Measurements from ENCODE around the gene ARHGAP18.
A peak's percentile ranks its signal among the peaks of the same experiment; 100 is the strongest.

Gene ARHGAP18, protein sequence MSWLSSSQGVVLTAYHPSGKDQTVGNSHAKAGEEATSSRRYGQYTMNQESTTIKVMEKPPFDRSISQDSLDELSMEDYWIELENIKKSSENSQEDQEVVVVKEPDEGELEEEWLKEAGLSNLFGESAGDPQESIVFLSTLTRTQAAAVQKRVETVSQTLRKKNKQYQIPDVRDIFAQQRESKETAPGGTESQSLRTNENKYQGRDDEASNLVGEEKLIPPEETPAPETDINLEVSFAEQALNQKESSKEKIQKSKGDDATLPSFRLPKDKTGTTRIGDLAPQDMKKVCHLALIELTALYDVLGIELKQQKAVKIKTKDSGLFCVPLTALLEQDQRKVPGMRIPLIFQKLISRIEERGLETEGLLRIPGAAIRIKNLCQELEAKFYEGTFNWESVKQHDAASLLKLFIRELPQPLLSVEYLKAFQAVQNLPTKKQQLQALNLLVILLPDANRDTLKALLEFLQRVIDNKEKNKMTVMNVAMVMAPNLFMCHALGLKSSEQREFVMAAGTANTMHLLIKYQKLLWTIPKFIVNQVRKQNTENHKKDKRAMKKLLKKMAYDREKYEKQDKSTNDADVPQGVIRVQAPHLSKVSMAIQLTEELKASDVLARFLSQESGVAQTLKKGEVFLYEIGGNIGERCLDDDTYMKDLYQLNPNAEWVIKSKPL

GRCh38 chr6:129709769-129710449, at the start of gene ARHGAP18:
Gene ARHGAP18, minus strand, starts transcription at chr6:129710177. Its CDS starts 41 bp downstream, at chr6:129710136.
- DNase-seq (ENCODE audit: low read depth) = peak; percentile 55

DNA sequence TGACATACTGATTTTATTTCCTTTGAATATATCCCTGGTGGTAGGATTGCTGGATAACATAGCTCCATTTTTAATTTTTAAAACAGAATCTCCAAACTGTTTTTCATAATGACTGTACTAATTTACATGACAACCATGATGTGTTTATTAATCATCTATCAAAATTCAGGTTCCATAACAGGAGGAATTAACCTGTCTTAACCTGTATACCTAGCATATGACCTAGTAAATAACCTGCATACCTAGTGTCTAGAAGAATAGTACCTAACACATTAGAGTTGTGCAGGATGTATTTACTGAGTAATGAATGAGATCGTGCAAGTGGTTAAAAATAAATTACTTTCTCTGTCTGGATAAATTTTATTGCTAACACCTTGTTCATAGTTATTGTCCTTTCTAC, 45.8 kb upstream of the ARHGAP18 start:
- DNase-seq (ENCODE audit: low read depth) = no peak

DNA sequence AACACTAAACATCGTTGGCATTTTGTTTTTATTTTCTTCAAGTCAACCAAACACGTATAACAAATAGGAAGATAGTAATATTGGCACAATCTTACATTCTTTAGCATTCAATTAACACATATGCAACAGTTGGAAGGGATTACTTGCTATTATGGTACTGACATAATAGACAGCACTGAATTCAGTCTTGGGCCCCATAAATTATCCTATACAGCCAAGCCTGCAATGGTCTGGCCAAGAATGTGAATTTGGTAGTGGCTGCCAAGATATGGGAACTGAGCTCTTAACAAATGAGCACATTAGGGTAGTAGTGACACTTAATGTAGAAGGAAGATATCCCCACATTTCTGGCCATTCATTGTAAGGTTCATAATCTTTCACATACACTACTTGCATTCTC, 44.8 kb upstream of the ARHGAP18 start:
- DNase-seq (ENCODE audit: low read depth) = no peak

DNA sequence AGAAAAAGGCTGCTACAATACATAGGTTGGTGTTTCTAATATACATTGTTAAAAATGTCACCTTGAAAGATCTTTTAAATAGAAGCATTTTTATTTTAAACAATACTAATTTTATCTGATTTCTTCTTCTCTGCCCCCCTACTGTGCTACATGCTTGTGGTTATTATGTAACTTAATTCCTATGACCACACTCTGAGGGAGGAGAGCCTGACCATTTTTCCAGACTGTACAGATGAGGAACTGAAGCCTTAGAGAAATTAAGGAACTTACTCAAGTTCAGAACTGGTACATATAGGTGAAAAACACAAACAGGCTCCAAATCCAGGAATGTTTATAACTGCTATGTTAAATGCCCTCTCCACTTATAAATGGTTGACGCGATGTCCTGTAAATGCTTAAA, 43.4 kb upstream of the ARHGAP18 start:
- no peak for DNase-seq (ENCODE audit: low read depth)

GRCh38 chr6:129751384-129751783, 41.4 kb upstream of the ARHGAP18 start:
- DNase-seq (ENCODE audit: low read depth) = no peak

DNA sequence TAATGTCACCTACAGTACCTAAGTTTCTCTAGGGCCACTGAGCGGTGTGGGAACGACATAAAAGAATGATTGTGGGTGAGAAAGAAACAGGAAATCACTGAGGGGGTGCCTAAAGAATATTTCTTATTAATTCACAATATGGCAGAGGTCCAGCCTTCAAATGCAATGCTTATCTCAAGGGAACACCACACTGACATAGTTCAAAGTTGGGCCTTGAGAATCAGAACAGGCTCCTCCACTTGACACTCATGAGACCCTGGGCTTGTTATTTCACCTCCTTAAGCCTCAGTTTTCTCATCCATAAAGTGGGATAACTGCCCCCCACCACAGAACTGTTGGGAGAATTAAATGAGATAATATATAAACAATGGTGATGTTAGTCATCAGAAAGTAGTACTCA, 40.4 kb upstream of the ARHGAP18 start:
- no peak for DNase-seq (ENCODE audit: low read depth)

GRCh38 chr6:129749749-129750120, 39.8 kb upstream of the ARHGAP18 start:
- DNase-seq (ENCODE audit: low read depth) = no peak

DNA sequence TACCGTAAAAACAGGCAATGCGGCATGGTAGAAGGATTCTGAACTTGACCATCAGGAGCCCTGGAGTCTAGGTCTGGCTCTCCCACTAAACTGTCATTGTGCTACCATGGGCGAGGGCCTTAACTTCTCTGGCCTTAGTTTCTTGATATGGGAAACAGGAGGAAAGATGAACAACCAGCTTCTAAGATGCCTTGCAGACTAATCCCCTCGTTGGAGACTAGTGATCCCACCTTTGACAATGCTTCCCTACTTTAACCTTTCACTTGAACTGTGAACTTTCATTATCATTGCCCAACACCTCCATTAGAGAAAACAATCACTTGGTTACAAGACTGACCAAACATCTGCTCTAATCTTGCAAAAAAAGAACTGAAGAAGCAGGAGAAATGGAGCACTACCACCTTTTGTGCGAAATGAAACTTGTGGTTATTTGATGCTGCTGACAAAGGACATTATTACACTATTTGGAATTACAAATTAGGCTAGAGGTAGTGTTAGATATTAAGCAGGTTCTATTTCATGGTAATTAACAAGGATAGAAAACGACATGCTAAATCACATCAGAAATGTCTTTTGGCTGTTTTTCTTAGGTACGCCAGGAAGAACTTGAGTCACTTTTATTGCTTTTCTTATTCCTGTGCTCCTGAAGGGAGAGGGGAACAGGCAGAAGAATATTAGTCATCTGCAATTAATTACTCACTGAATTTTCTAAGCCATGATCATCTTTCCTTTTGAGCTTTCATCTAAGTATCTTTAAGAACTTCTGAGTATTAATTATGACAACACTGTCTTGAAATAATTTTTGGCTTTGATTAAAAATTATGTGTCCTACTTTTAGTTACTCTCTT, 39.1 kb upstream of the ARHGAP18 start:
- no peak for DNase-seq (ENCODE audit: low read depth)

DNA sequence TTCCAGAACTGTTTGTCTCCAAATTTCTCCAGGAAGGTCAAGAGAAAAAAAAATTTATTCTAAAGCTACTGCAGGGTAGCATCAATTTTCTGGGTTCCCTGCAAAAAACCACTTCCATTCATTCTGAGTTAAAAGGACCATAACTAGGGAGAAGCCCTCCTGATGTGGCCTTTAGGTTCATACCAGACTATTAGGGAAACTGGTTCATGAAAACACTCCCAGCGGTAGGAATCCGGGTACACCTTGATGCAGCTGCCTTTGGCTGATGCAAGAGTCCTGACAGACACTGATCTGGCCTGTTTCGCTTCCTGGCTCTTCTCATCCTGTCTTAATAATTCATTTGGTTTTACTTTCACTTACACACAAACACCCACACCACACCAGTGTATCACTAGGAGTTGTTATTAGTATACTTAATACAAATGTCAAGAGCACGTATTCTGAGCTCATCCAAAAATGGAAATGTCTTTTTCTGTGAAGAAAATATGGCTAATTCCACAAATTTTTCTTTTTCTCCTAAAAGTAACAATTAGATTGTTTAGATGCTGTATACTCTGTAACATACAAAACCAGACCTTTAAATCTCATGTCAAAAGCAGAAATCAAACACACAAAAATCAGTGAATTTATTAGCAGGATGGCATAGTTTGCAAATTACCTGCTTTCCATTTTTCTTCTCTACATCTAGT, 38.4 kb upstream of the ARHGAP18 start:
- peak; percentile 16 for DNase-seq (ENCODE audit: low read depth)

- no peak for DNase-seq (ENCODE audit: low read depth)
Observed at GRCh38 chr6:129747588-129748112, 37.7 kb upstream of the ARHGAP18 start.

DNA sequence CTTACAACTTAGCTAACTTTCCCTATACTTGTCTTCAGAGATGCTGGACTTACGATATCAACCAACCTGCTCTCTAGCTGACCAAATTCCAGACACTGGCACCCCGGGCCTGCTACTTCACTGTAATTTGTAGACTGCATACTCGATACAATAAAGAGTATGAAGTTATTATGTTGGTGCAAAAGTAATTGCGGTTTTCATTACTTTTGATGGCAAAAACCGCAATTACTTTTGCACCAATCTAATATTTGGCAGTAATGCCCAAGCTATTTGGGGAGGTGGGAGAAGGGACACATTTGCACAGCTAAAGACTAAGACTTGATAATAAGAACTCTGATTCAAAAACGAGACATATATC, 34.9 kb upstream of the ARHGAP18 start:
- no peak for DNase-seq (ENCODE audit: low read depth)

DNA sequence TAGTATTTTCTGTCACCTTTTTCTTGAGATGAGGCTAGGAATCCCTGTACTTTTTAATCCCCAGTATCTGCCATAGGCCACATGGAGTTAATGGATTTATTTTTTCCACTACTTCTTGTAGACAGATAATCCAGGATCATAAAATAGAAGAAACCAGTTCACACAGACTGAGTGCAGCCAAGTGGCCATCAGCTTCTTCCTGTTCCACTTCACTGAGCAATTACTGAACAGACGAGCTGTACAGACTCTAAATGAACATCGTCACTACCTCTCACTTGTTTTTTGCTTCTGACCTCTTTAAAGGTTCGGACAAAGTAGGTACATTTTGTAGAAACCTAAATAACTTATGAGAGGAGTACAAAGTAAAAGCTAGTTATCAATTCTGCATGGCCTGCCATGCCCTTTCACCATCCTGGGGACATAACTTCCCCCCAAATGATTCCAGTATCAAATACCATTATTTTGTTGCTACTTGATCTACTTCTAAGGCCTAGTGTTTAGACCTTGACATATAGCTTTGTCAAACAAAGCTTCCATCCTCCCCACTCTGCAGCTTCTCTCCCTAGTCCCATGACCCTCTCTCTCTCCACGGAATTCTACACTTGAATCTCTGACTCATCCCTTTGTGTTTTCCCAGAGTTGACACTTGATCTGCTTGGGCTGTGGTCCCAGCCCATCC, 34.4 kb upstream of the ARHGAP18 start:
- no peak for DNase-seq (ENCODE audit: low read depth)

DNA sequence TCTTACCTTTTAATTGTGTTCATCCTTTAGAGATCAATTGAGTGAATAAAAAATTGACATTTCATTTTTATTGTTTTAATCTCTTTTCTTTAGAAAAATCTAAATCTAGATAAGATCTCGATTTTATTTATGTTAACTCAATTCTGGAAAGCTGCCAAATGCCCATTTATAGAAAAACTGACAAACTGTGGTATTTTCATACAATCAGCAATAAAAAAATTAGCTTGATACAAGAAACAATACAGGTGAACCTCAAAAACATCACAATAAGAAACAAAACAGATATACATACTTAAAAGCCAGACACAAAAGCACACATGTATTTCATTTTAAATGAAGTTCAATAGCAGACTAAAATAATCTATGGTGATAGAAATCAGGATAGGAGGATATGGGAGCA, 30.0 kb upstream of the ARHGAP18 start:
- no peak for DNase-seq (ENCODE audit: low read depth)

- no peak for DNase-seq (ENCODE audit: low read depth)
Observed at GRCh38 chr6:129736105-129736504, 26.1 kb upstream of the ARHGAP18 start.

GRCh38 chr6:129733290-129733689, 23.3 kb upstream of the ARHGAP18 start:
- DNase-seq (ENCODE audit: low read depth) = no peak

DNA sequence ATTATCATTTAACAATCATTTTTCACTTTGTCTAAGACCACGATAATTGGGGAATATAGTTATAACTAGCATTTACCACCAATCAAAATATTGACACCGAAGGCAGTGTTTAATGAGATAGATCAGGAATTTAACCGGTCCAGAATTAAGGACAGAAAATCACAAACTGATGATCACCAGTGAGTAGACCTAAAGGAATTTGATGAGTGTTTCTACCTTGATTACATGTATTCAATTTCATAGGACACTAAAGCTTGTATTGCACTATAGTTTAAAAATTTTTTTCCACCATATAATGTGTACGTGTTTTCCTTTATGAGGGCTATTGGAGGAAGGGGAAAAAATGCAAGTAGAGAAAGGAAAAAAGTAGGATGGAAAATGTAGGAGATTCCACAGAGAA, 22.6 kb upstream of the ARHGAP18 start:
- no peak for DNase-seq (ENCODE audit: low read depth)

DNA sequence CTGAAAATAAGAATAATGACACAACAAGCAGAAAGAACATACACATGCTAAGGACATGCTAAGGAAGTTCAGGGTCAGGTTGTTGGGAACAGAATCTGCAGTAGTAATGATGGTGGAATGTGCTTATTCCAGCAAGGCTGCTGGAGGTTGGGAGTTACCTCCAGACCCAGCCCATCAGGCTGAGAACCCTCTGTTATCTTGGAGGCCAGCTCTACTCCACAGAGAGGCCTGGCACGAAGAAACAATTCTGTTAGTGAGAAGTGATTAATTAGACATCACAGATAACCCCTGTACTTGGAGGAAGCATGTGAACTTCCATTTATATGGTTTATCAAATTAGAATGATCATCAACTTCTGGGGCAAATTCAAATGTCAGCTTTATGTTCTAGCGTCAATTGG, 22.1 kb upstream of the ARHGAP18 start:
- no peak for DNase-seq (ENCODE audit: low read depth)

DNA sequence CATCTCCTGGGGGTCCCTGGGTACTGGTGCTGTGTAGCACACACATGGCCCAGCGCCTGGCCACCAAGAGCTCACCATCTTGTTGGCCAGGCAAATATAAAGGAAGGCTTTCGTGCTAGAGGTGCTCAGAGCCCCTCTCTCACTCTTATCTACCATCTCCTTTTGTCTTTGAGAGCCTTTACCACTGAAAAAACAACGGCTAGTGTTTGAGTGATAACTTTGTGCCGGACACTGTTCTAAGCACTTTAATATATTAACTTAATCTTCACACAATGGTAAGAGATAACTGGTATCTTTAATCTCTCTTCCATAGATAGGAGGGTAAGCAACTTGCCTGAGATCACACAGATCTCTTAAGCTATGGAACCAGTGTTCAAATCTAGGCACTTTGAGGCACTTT, 21.5 kb upstream of the ARHGAP18 start:
- DNase-seq (ENCODE audit: low read depth) = no peak

- DNase-seq (ENCODE audit: low read depth) = no peak
Observed at GRCh38 chr6:129730477-129731165, 20.6 kb upstream of the ARHGAP18 start.

DNA sequence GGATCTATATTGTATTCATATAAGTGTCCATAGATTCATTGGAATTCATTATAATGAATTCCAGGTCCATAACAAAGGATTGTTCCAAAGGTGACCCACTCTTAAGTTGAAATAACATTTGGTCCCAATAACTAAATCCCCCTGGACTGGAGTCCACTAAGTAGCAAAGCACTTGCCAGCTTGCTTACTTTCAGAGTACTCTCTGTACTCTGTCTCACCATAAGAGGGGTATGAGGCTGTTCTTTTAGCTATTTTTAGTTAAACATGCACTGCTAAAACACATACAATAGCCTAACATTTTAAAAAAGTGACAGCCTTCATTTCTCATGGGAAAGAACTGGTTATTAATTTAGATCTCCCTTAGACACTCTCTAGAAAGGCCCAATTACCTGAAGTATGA, 16.7 kb upstream of the ARHGAP18 start:
- DNase-seq (ENCODE audit: low read depth) = no peak
